ENCODE measurements around the gene RUSC1. TPM values are rescaled to one million over a fixed set of nuclear protein-coding genes. Genes with fewer than 3 reads are reported as not detected.

The RUSC1 gene
- total and polyA plus RNA-seq, 2 of the 8 experiments (the other 6 are each of a cell fraction or from before 2014, with no cell fraction given), result 54.6 to 90.4 TPM

DNA sequence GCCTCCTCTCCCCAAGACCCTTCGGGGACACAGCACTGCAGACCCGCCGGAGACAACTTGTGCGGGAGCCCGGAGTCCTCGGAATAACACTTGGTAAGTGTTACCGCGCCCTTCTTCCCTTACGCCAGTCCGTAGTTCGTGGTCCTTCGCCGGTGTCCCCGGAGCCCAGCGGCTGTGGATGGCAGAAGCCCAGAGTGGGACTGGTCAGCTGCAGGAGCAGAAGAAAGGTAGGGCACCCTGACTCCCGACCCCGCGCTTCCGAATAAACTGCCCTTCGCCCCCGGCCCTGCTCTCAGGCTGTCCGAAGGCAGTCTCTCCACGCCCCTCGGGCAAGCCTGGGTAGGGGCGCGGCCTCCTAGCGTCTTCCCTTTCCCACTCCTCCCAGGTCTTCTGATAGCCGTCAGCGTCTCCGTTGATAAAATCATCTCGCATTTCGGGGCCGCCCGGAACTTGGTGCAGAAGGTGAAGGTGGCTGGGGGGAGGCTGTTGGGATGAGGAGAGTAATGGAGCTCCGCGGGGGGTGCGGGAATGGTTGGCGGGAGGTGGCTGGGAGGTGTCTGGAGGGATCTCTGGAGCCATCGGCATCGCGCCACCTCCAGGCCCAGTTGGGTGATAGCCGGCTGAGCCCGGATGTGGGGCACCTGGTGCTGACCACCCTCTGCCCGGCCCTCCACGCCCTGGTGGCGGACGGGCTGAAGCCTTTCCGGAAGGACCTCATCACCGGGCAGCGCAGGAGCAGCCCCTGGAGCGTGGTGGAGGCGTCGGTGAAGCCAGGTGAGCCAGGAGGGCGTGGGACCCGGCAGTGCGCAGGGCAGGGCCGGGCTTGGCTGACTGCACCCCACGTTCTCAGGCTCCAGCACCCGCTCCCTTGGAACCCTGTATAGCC is 4.3 kb downstream of the RUSC1 start:
- Histone ChIP-seq H2BK120ac (replicated peaks; ENCODE audit: low read depth, low read length) (no peak overlapping the region), H3K9me3 (ENCODE audit: insufficient read depth in 2 of 2, low read depth in 1 of 2, low read length in 1 of 2) (no peaks in the 10 kb centered on the region), H3K27ac (ENCODE audit: low read depth, low read length) (0 out of 2 replicates have a peak overlapping the region, but pooled peaks have one; percentile 6), H3K27me3 (replicated peaks in 1 of 4; ENCODE audit: control insufficient read depth in 3 of 4, extremely low read depth in 1 of 4, insufficient read depth in 3 of 4, low read length in 3 of 4) (peaks cover 0 to 5% (median 3%) of the 10 kb centered on the region in 4 experiments; a peak in 4 of 7 replicates), H2AFZ (ENCODE audit: low read length) (no peak overlapping the region), H2BK5ac (ENCODE audit: low read depth, low read length) (peak overlapping the region; percentile 66; the same call in 1 of the 2 replicates), H3K4me1 (replicated peaks in 1 of 4; ENCODE audit: control insufficient read depth in 3 of 4, insufficient read depth in 4 of 4, low read length in 3 of 4) (peaks cover 6 to 26% (median 13%) of the 10 kb centered on the region in 4 experiments; a peak in 6 of 7 replicates), H3K23ac (ENCODE audit: insufficient read length) (no peak overlapping the region), H3K56ac (replicated peaks; ENCODE audit: insufficient read length, low read depth, low read length) (peak overlapping the region; percentile 66), H4K91ac (replicated peaks; ENCODE audit: insufficient read length, low read length) (peak overlapping the region; percentile 36), H4K20me1 (replicated peaks in 1 of 2; ENCODE audit: control insufficient read depth in 1 of 2, insufficient read depth in 2 of 2, low read length in 2 of 2) (peaks cover 6 to 8% of the 10 kb centered on the region in 2 experiments), H2BK15ac (ENCODE audit: low read length) (0 out of 2 replicates have a peak overlapping the region, but pooled peaks have one; percentile 40), H3K4ac (replicated peaks; ENCODE audit: insufficient read length, low read depth, low read length) (peak overlapping the region; percentile 30), H2AK5ac (ENCODE audit: low read depth, low read length) (no peak overlapping the region), H2BK12ac (ENCODE audit: low read depth, low read length) (no peak overlapping the region), H4K5ac (ENCODE audit: insufficient read length, low read depth, low read length) (peak overlapping the region; percentile 38), H2BK20ac (ENCODE audit: low read length) (0 out of 2 replicates have a peak overlapping the region, but pooled peaks have one; percentile 10), H3K79me2 (ENCODE audit: control insufficient read depth in 1 of 2, insufficient read depth in 2 of 2, low read length in 2 of 2) (peaks cover 0 to 4% of the 10 kb centered on the region in 2 experiments; a peak in 1 of 4 replicates), H4K8ac (ENCODE audit: extremely low read depth, insufficient read depth, low read length) (peak overlapping the region; percentile 89), H3K36me3 (ENCODE audit: control insufficient read depth in 2 of 4, insufficient read depth in 4 of 4, low read length in 3 of 4) (peaks cover 0 to 18% (median 2%) of the 10 kb centered on the region in 4 experiments; a peak in 7 of 8 replicates), H3K79me1 (ENCODE audit: low read depth, low read length) (peaks cover 4% of the 10 kb centered on the region), H3K18ac (ENCODE audit: extremely low read depth, low read length) (peak overlapping the region; percentile 62), H3K4me2 (ENCODE audit: insufficient read depth in 1 of 2, low read depth in 2 of 2, low read length in 2 of 2) (peak overlapping the region; percentile 73 to 97), H3K9ac (replicated peaks in 1 of 4; ENCODE audit: extremely low read depth in 1 of 4, low read depth in 3 of 4, low read length in 3 of 4) (peak overlapping the region; percentile 38 to 64 (median 52)), H3K23me2 (ENCODE audit: low read depth, low read length) (peaks cover 16% of the 10 kb centered on the region; the same call in 1 of the 2 replicates), H3K14ac (ENCODE audit: insufficient read length) (no peak overlapping the region), H3K4me3 (ENCODE audit: extremely low read depth in 1 of 4, insufficient read depth in 2 of 4, low read depth in 3 of 4, low read length in 4 of 4) (peak overlapping the region; percentile 82 to 95 (median 90))
- WGBS, 2 experiments (ENCODE audit: extremely low coverage in 1 of 2, insufficient coverage in 1 of 2, insufficient read length in 1 of 2, insufficient replicate concordance in 2 of 2, low coverage in 1 of 2, low lambda C conversion rate in 2 of 2, missing lambda C conversion rate in 1 of 2), result 7% methylated on average over 56 of the region's 59 CpGs; no CpG with 5 or more reads in 1 of the 2 experiments
- ChIA-PET POLR2A (ENCODE audit: partially characterized antibody) (interaction anchor here (1.2 to 2.2 kb wide), 7 partner anchors 10 to 357 kb away, joined by 3 to 11 read pairs (median 5); partner anchors contain the start of genes MTX1, SCAMP3 and THBS3), CTCF (ENCODE audit: partially characterized antibody) (interaction anchor here (0.6 to 15.0 kb wide), 11 partner anchors 8 to 323 kb away, joined by 3 to 227 read pairs (median 7); partner anchors contain the start of genes CLK2 and ENTREP3)
- DNase-seq (ENCODE audit: low read depth in 1 of 2, low spot score in 2 of 2), result peak; percentile 41 to 91
- no peak for FAIRE-seq
- TF ChIP-seq CBX5 (IDR thresholded peaks at IDR 0.05; ENCODE audit: low read depth, low read length), result no peak
- no peak for TF ChIP-seq NRF1 (IDR thresholded peaks at IDR 0.05; ENCODE audit: low read depth, low read length)
- peak; percentile 69; the same call in 1 of the 2 replicates for TF ChIP-seq YY1 (IDR thresholded peaks at IDR 0.05; ENCODE audit: low read depth, low read length)
- no peak for TF ChIP-seq HDAC6 (IDR thresholded peaks at IDR 0.05; ENCODE audit: low read depth, low read length)
- TF ChIP-seq CBX8 (IDR thresholded peaks at IDR 0.05; ENCODE audit: borderline replicate concordance, low read depth, low read length), result no peak
- TF ChIP-seq EGR1 (IDR thresholded peaks at IDR 0.05; ENCODE audit: borderline replicate concordance, low read depth, low read length), result no peak
- no peak for TF ChIP-seq BCL11A (IDR thresholded peaks at IDR 0.05; ENCODE audit: low read depth in 2 of 2, low read length in 2 of 2)
- no peak for TF ChIP-seq SP2 (IDR thresholded peaks at IDR 0.05; ENCODE audit: low read length)
- TF ChIP-seq CREB1 (IDR thresholded peaks at IDR 0.05), result no peak
- no peak for TF ChIP-seq SIRT6 (IDR thresholded peaks at IDR 0.05; ENCODE audit: low read length)
- no peak; the same call in 1 of the 2 replicates for TF ChIP-seq TAF1 (IDR thresholded peaks at IDR 0.05; ENCODE audit: low read depth, low read length)
- TF ChIP-seq SRF (IDR thresholded peaks at IDR 0.05; ENCODE audit: low read depth, low read length), result no peak
